GM18499 (cell line): ENCODE data around the gene RTN1.
"Not testable (repeated sequence)": the region's sequence is repeated elsewhere in the genome, so short reads cannot be mapped to it uniquely, and the experiment has no call there.

Source experiments
- ATAC-seq: cut with Tn5 transposase; IDR thresholded peaks from one replicate; pipeline ENCODE4 v1.9.1; 2021; ENCODE audit warnings: moderate number of reproducible peaks; ENCODE audit not compliant: insufficient read depth, unreplicated experiment

RTN1 gene

DNA sequence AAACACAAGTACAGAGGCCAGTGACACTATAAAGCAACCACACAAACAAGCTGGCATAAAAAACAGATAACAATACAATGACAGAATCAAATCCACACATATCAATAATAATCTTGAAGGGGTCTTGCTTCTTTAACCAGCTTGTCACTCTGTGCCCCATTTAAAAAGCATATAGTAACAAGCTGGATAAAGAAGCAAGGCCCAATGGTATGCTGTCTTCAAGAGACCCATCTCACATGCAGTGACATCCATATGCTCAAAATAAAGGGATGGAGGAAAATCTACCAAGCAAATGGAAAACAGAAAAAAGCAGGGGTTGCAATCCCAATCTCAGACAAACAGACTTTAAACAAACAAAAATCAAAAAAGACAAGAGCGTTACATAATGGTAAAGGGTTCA is 223.7 kb downstream of the RTN1 start:
- not testable (repeated sequence) for ATAC-seq

DNA sequence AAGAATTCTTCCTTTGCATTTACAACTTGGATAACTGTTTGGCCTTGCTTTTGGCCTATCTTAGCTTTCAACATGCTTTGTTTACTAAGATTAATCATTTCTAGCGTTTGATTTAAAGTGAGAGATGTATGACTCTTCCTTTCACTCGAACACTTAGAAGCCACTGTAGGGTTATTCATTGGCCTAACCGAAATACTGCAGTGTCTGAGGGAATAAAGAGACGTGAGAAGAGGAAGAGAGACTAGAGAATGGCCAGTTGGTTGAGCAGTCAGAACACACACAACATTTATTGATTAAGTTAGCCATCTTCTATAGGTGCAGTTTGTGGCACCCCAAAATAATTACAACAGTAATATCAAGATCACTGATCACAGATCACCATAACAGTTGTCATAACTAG is 231.7 kb downstream of the RTN1 start:
- no peak for ATAC-seq

DNA sequence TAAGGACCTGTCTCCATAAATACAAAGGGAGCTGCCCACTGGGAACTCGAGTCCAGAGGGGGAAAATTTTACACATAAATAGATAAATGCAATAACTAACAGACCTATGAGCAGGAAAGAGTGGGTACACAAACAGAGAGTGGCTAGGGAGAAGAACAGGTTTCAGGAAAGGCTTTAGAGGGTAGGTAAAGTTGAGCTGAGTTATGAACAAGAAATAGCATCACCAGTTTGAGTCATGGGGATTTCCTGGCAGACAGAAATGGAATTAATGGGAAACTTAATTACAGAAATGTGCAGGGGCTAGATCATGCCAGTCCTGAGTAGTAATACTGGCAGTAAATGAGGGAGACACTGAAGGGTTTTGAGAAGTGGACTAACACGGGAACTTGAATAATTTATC is 236.0 kb downstream of the RTN1 start:
- no peak for ATAC-seq

DNA sequence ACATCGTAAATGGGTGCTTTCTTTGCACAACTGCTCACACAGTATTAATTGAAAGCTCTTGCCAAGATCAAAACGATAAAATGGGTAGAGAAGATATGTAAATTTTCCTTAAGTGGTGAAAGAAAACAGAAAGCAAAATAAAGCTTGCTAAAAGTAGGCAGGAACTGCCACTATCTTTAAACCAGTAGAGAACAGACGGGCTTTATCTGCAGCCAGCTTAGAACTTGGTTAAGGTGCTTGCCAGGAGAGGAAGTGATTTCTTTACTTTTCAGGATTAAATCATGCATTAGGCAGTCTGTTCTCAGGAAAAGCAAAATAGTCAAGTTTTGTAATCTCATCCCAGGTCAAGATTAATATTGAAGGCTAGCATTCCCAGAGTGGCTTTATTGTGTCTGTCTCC is 237.1 kb downstream of the RTN1 start:
- ATAC-seq = no peak

DNA sequence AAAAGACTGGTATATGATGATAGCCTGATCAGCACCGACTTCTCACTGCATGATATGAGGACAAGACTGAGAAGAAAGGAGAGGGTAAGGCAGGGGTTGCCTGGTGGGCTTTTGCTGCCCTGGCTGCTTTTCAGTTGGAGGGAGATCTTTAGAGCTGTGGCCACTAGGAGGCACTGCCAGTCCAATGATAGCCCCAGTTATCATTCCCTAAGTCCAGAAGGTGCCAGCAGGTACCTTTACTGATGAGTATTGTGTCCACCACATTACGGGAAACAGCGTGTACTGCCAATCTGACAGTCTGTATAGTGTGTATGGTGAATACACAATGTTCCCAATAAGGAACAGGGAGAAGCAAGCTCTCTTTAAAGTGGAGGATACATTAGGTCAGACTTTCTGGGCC is 238.2 kb downstream of the RTN1 start:
- no peak for ATAC-seq

DNA sequence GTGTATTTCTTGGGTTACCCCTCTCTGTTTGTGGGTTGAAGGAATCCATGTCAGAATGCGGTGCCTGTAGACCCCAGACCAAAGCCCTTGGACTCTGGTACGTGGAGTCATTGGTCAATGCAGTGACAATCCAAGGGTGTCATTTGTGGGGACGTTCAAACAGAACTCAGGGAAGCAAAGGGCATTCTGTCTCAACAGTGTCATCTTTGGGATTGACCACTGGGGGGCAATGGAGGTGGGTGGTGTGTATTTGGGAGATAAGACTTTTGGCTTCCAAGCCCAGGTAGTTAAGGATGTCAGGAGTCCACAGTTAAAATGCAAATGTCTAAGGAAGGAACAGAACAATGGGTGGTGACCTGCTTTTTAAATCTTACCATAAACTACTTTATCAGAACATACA is 239.3 kb downstream of the RTN1 start:
- ATAC-seq = no peak

DNA sequence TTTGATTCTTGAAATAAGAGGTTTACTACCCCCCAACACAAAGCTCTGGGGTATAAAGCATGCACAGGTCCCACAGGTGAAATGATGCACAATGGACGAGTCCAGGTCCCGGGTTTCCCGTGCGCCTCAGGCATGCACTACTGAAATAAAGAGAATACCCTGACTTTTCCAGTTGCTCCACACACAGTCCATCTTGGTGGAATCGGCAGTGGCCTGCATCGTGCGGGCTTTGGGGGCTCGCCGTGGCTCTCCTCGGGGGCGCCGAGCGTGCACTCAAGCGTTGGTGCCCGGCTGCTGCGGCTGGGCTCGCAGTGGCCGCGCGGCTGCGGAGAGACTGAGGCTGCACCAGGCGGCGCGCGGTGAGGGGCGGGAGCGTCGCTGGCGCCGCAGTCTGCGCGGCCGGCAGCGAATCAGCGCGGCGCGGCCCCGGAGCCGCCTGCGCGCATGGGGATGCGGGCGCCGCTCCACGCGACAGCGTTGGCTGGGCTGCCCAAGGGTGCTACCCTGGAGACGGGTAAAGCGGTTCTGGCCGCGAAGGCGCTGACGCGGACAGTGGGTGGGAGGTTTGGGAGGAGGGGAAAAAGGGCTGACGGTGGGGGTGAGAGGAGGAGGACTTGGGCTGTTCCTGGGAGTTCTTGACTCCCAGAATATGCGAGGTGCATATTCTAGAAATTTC is 240.2 kb downstream of the RTN1 start:
- no peak for ATAC-seq

DNA sequence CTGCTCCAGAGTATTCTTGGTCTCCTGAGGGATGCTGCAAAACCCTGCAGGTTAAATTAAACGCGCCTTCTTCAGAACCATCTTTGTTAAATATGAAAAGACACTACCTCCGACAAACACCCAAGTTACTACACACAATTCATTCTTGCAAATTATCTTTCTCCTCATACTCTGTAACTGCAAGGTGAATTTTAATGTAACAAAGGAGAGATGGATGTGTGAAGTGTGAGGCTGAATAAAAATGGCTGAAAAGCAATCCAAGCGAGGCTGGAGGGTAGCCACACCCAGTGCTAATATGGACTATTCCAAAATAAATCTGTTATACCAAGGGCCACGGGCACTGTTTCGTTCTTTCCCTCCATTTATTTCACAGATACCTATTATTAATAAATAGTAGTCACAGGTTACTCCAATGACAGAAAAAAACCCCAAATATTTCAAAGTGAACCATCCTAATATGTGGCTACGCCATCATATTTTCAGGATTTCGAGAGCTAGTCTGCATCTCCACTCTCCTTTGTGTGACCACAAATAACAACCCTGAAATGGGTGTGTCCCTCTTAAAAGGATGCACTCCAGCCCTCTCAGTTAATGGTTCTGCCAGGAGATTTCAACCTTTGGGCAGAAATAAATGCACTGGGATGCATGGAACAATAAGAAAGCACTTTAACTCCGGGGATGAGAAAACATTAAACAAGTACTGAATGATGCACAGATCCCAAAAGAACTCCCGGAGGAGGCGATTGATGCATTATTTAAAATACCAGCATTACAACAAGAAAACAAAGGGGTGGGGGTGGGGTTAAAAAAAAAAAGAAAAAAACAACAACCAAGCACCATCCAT is 240.9 kb downstream of the RTN1 start:
- ATAC-seq = no peak

DNA sequence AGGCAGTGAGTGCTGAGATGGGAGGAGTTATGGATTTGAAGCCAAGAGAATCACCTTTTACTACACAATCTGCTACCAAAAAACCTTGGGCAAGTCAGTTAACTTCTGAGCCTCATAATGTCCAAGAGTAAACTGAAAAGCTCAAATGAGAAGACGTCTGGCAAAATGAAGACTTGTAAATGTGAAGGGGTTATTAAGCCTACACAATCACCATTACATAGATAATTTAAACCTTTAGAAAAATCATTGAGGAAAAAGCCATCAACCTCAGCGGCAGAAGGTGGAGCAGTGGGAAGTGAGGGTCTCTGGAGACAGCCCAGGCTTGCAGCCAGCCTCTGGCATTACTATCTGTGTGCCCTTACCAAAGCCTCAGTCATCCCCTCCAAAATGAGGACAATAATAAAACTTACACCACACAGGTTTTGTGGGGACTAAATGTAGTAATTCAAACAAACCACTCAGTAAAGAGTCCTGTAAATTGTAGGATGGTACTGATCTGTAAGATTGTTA is 243.5 kb downstream of the RTN1 start:
- ATAC-seq = no peak

DNA sequence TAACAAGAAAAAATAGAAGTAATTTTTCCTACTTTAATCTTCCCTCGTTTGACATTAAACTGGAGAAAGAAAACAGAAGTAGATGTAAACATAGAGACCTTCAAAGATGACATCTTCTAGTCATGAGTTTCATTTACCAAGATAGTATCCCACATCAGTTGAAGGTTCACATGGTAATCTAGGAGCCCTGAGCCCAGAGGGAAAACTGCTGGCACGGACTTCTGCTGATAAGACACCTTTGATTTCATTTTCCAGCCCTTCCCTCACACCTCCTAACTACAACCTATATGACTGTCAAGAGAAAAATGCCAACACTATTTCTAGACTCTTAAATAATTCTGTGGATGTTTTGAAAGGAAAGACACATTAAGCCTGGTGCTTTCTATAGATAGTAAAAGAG is 247.9 kb downstream of the RTN1 start:
- ATAC-seq = no peak

DNA sequence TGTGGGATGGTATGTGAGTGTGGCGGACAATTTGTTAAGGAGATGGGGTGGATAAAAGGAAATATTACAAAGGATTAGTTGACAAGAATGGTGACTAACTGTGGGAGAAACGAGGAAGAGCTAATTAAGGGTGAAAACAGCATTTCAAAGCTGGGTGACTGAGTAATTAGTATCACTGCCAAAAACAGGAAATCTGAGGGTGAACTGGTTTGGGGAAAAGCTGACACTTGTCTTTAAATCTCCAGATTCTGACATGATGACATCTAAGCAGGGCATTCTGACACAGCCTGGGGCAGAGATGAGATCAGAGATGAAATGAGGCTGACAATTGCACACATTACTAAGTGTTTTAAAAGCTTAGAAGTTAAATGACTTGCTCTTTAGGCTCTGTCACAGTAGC is 251.5 kb downstream of the RTN1 start:
- no peak for ATAC-seq

DNA sequence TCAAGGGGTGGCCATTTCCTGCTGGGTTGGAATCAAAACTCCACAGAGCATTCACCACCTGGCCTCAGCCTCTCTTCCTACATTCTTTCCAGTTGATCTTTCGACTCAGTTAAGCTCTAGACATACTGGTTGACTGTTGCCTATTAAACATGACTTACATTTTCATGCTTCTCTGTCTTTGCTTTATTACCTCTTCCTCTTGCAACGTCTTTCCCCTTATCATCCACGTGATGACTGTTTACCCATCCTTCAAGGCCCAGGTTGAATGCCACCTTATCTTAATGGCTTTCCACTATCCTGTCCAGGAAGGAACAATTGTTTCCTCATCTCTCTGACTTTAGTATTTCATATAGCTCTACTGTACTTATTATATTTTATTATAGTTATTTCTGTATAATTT is 269.5 kb downstream of the RTN1 start:
- no peak for ATAC-seq

DNA sequence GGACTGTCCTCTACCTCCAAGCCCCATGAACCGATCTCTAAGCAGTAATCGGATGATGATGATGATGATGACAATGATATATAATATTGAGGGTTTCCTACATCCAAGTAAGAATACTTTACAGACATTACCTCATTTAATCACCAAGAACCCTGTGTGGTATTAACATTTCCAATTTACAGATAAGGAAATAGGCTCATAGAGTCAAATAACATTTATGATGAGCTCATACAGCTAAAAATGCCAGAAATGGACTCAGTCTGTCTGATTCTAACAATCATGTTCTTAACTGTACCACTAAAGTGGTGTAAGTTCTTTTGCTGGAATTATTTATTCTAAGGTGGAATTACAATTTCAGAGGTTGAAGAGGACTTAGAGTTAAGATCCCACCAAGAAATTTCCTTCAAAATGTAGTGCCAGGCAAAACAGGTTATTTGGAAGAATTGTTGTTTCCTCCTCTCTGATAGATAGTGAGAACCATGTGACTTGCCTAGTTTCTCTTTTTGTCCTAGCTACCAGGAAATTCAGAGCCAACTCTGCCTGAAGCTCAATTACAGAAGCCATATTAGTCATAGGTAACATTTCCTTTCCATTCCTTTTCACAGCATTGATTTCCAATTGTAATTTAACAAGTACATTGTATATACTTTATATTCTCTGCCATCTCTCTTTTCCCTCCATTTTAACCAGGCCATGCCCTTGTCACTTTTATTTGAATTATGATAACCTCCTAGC is 270.2 kb downstream of the RTN1 start:
- ATAC-seq = no peak

DNA sequence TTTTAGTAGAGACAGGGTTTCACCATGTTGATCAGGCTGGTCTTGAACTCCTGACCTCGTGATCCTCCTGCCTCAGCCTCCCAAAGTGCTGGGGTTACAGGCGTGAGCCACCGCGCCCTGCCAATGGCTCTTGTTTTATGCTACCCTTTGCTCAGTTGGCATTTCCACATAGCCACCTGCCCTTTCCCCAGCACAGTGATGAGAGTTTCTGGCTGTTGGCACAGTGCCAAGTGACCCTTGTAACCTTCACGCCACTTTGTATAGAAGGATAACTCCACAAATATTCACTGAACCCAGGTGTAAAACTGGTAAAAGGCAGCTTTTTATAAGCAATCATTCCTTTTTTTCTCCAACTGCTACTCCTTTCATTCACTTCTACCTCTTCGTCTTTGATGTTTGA is 275.5 kb downstream of the RTN1 start:
- ATAC-seq = no peak

DNA sequence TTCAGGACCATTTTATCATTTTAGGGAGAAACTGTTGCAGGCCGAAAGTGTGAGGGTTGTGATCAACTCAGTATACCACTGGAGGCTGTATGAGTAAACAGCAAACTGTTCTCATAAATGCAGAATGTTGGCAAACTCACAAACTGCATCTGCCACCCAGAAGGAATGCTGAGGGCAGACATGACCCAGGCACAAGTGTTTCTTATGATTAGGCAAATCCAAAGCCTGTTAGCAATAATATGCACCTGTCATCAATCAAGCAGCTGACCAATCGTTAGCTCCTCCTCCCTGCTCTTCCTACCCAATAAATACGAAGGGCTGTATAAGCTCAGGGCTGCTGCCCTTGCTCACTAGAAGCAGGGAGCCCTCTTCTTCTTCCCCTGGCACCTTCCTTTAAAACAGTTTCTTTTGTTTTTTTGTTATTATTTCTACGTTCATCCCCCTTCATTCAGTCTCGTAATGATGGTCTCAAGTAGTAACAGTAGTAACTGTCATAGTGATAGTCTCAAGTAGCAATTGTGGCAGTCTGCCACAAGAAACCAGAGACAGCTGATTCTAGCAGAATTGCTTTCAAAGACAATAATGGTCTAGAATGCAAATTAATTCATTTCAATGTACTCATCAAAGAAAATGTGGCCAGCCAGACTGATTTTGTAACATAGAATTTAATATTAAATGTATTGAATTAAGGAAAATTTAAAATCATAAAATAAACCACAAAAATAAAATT is 278.8 kb downstream of the RTN1 start:
- ATAC-seq = no peak

DNA sequence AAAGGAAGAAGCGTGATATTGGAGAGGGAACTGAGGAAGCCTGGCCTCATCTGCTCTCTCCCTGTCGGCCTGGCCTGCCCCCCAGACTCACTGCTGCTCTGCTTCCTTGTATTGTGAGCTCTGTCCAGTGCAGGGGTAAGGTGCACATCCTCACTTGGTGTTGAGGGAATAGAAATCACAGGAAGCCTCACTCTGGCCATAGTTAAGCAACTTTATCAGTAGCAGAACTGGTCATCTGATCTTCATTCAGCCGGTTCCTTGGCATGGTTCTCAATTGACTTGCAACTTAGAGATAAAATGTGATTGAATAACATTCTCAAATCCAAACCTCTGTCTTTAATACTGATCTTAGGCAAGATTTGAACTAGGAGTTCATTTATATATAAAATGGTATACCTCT is 282.5 kb downstream of the RTN1 start:
- no peak for ATAC-seq

DNA sequence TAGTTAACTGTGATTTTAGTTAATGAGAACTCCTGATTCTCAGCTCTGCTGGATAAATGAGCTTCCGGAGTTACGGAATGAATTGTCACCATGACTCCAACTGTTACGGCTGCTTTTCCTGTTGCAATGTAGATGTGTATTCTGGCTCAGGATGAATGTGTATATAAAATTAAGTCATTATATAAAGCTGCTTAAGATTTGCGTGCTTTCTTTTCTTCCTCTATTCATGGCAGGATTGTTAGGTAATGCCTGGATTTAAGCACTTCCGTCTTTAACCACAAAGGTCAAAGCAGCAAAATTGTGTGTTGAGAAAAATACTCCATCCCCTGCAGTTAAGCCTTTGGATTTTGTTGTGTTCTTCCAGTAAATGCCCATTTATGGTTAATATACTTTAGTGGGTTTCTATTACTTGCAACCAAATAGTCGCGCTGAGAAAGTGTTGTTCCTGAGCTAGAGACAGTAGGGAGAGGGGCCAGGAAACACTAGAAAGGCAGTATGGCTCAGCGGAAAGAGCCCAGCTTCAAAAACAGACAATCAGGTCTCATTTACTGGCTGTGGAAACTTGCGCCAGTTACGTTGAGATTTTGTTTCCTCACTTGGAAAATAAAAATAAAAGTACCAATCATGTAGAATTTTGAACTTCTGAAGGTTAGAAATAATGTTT is 284.6 kb downstream of the RTN1 start:
- no peak for ATAC-seq

DNA sequence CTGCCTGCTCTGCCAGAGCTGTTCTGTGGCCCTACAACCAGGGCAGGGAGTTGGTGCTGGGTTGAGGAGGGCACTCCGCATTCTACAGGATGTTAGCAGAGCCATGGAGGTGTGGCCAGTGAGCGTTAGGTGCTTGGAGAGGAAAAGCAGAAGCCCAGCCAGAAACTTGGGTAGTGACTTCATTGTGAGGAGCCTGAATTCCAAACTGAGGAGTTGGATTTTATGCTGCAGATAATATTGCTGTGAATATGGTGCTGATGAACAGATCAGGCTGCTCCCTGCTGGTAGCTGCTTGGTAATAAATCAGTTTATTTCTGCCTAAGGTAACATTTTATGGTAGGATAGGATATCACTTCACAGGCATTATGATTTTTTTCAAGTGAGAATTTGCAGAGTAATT is 286.8 kb downstream of the RTN1 start:
- ATAC-seq = no peak

DNA sequence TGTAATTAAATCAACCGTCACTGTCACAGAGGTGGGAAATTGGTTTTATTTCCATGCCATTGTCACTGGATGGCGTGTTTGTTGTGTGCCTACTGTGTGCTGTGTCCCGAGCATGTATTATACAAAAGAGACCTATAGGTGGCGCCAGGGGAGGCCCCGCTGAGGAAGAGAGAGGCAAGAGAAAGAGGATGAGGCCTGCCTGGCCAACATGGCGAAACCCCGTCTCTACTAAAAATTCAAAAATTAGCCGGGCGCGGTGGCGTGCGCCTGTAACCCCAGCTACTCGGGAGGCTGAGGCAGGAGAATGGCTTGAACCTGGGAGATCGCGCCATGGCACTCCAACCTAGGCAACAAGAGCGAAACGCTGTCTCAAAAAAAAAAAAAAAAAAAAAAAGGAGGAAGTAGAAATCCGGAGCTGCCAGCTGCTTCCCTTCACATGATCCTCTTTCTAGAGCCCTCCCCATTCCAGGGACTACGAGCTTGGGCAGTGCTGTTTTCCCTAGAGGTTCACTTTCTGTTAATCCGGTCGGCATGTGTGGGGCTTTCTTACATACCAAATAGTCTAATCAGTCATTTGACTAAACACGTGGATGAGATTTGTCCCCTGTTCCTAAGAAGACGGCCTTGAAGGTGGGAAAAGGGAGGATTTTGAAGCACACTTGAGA is 287.6 kb downstream of the RTN1 start:
- ATAC-seq = no peak
